Activated T-cell treated with anti-CD3 and anti-CD28 coated beads for 24 hours (primary cell): ENCODE measurements around the gene OR4D1.
"Not testable (repeated sequence)": the region's sequence is repeated elsewhere in the genome, so short reads cannot be mapped to it uniquely, and the experiment has no call there.

ENCODE experiments used
- DNase-seq: peaks from one replicate; pipeline ENCODE4 v3.0.0-alpha.2; 2020; ENCODE audit warnings: low read depth

Gene OR4D1

GRCh38 chr17:58147930-58148434, at the start of gene OR4D1:
Gene OR4D1 (plus strand): TSS chr17:58148384. CDS start chr17:58155154, 6,770 bp downstream.
- no peak for DNase-seq

GRCh38 chr17:58100506-58100905, 47.7 kb upstream of the OR4D1 start:
- DNase-seq: no peak

- not testable (repeated sequence) for DNase-seq
These were observed 46.3 kb upstream of the OR4D1 start for GRCh38 chr17:58101898-58102297.

- DNase-seq: no peak
These were observed 43.1 kb upstream of the OR4D1 start for GRCh38 chr17:58105093-58105492.

GRCh38 chr17:58107306-58107705, 40.9 kb upstream of the OR4D1 start:
- no peak for DNase-seq

- no peak for DNase-seq
These were observed 39.0 kb upstream of the OR4D1 start for GRCh38 chr17:58109197-58109596.

- no peak for DNase-seq
These were observed 38.2 kb upstream of the OR4D1 start for GRCh38 chr17:58110012-58110411.

- no peak for DNase-seq
These were observed 36.5 kb upstream of the OR4D1 start for GRCh38 chr17:58111676-58112075.

- DNase-seq: peak; percentile 83
These were observed 35.1 kb upstream of the OR4D1 start for GRCh38 chr17:58112970-58113631.

- no peak for DNase-seq
These were observed 34.2 kb upstream of the OR4D1 start for GRCh38 chr17:58113947-58114346.

- DNase-seq: no peak
These were observed 30.8 kb upstream of the OR4D1 start for GRCh38 chr17:58117382-58117781.

GRCh38 chr17:58119491-58119890, 28.7 kb upstream of the OR4D1 start:
- DNase-seq: no peak

GRCh38 chr17:58120195-58120822, 27.9 kb upstream of the OR4D1 start:
- peak; percentile 16 for DNase-seq

GRCh38 chr17:58121925-58122324, 26.3 kb upstream of the OR4D1 start:
- DNase-seq: no peak

- no peak for DNase-seq
These were observed 20.3 kb upstream of the OR4D1 start for GRCh38 chr17:58127846-58128245.

- not testable (repeated sequence) for DNase-seq
These were observed 15.5 kb upstream of the OR4D1 start for GRCh38 chr17:58132697-58133096.

GRCh38 chr17:58136669-58137279, 11.4 kb upstream of the OR4D1 start:
- no peak for DNase-seq

GRCh38 chr17:58141505-58141904, 6.7 kb upstream of the OR4D1 start:
- no peak for DNase-seq

- not testable (repeated sequence) for DNase-seq
These were observed 4.8 kb upstream of the OR4D1 start for GRCh38 chr17:58143335-58143734.

- no peak for DNase-seq
These were observed 3.4 kb upstream of the OR4D1 start for GRCh38 chr17:58144801-58145200.

- no peak for DNase-seq
These were observed 425 bp downstream of the OR4D1 start for GRCh38 chr17:58148609-58149008.

- DNase-seq: no peak
These were observed 2.2 kb downstream of the OR4D1 start for GRCh38 chr17:58150394-58150793.

GRCh38 chr17:58153046-58153445, 4.9 kb downstream of the OR4D1 start:
- DNase-seq: peak; percentile 29
